CD4-positive, alpha-beta T cell (primary cell): ENCODE data around the gene RHBDF1. TPM values are rescaled to one million over a fixed set of nuclear protein-coding genes. Genes with fewer than 3 reads are reported as not detected.

Source experiments
- ATAC-seq: fragments of 200-7000 bp; cut with Tn5 transposase; one replicate; pipeline ENCODE4 v1.10.0; 2022; ENCODE audit warnings: mild to moderate bottlenecking; ENCODE audit not compliant: poor library complexity
- CTCF ChIA-PET: fragments of 350-600 bp; sonication (Branson Sonifier 250); formaldehyde crosslinking; loops from one replicate; lab custom pipeline; 2021; ENCODE audit warnings: antibody characterized with exemption, inconsistent platforms; lab: Charles Lee
- POLR2A ChIA-PET: fragments of 350-600 bp; sonication (Branson Sonifier 250); formaldehyde crosslinking; loops from one replicate; lab custom pipeline; 2021; ENCODE audit warnings: antibody characterized with exemption, inconsistent platforms; lab: Charles Lee
- DNase-seq, 14 experiments: peaks; one replicate each; pipeline ENCODE4 v3.0.0-alpha.2; 2013 to 2020; ENCODE audit warnings: mixed read lengths in 2 of 14
- H3K27ac ChIP-seq, 2 donors: one replicate each; pipeline versions ENCODE4 v1.5.1 to v1.7.0; 2013; ENCODE audit warnings: low read length in 2 of 2, low read depth in 1 of 2, mild to moderate bottlenecking in 1 of 2
- H3K27me3 ChIP-seq, 2 experiments: 1 replicate in 1 of 2; 2 replicates in 1 of 2; pipeline versions ENCODE4 v1.6.1 to v1.7.0; 2013; ENCODE audit warnings: low read length in 2 of 2, control low read depth in 1 of 2, mild to moderate bottlenecking in 1 of 2, moderate library complexity in 1 of 2; ENCODE audit not compliant: insufficient read depth in 2 of 2, control insufficient read depth in 1 of 2
- H3K36me3 ChIP-seq: one replicate; pipeline ENCODE4 v1.6.1; 2013; ENCODE audit warnings: low read length, control low read depth; ENCODE audit not compliant: insufficient read depth
- H3K4me1 ChIP-seq: one replicate; pipeline ENCODE4 v1.6.1; 2013; ENCODE audit warnings: low read length, control low read depth; ENCODE audit not compliant: insufficient read depth
- H3K4me3 ChIP-seq: one replicate; pipeline ENCODE4 v1.5.1; 2013; ENCODE audit warnings: mild to moderate bottlenecking, low read length, moderate library complexity
- H3K9me3 ChIP-seq, 2 experiments: 1 replicate in 1 of 2; 2 replicates in 1 of 2; pipeline versions ENCODE4 v1.6.1 to v1.7.0; 2013; ENCODE audit warnings: low read length in 2 of 2, mild to moderate bottlenecking in 2 of 2, control low read depth in 1 of 2, moderate library complexity in 1 of 2; ENCODE audit not compliant: control insufficient read depth in 1 of 2, insufficient read depth in 1 of 2
- H3K27ac Mint-ChIP-seq: one replicate; pipeline ENCODE4 v1.8.0; 2020; ENCODE audit warnings: mixed read lengths
- H3K27me3 Mint-ChIP-seq: one replicate; pipeline ENCODE4 v1.8.0; 2021; ENCODE audit warnings: mixed read lengths
- H3K36me3 Mint-ChIP-seq: one replicate; pipeline ENCODE4 v1.8.0; 2021; ENCODE audit warnings: low read depth, mixed read lengths
- H3K4me1 Mint-ChIP-seq: one replicate; pipeline ENCODE4 v1.8.0; 2021; ENCODE audit warnings: low read depth, mixed read lengths
- H3K4me3 Mint-ChIP-seq: one replicate; pipeline ENCODE4 v1.8.0; 2020; ENCODE audit warnings: mild to moderate bottlenecking, mixed read lengths
- H3K9me3 Mint-ChIP-seq: one replicate; pipeline ENCODE4 v1.8.0; 2020; ENCODE audit warnings: mixed read lengths
- CTCF ChIP-seq: fragments of 200-600 bp; IDR thresholded peaks from one replicate; pipeline ENCODE4 v1.8.0; 2022; ENCODE audit warnings: antibody characterized with exemption, mild to moderate bottlenecking
- intact Hi-C, 2 experiments: fragments of 100-400 bp; cut with DNase I in 1 of 2; cut with micrococcal nuclease in 1 of 2; formaldehyde crosslinking; loops; one replicate each; pipeline versions ENCODE4 v1.15.1 to v1.9.0; 2023 to 2025; cut with DNase I, micrococcal nuclease
- total RNA-seq, 174 experiments: library from RNA in 2 of 174; stranded (reverse) in 2 of 174; gene quantifications; one replicate each; pipeline ENCODE4 v1.2.3 and lab custom pipeline; 2021 to 2026

The RHBDF1 gene
- total RNA-seq, 2 experiments from 2014 or later: 0.33 to 0.34 TPM

DNA sequence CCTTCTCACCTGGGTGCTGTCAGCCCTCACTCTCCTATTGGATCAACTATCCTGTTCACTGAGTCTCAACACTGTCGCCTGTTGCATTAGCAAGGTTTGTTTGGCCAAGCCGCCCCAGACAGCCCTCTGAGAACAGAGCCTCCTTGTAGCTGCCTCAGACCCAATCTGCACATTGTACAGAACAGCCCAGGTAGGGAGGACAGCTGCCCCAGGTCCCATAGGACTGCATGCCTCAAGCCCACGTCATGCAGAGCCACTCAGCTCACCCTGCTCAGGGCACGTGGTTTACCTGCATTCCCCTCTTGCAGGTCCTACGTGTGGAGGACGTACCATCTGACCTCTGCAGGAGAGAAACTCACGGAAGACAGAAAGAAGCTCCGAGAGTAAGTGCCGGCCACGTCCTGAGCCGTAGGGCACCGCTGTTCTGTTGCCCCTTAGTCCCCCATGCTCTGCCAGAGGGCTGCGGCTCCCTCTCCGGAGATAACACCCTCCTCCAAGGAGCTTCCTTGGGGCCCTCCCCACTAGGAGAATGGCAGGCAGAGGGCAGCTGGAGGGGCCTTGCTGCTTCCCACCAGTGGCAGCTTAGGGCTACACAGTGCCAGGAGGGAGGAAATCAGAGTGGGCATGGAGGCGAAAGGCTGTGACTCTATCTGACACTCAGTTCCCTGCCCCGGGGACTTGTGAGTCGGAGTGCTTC, 16.1 kb downstream of the RHBDF1 start:
- ChIA-PET POLR2A (no interaction called here), CTCF (no interaction called here)
- Mint-ChIP-seq H3K4me3 (peak overlapping the region; percentile 69), H3K9me3 (no peaks in the 10 kb centered on the region), H3K4me1 (peaks cover 23% of the 10 kb centered on the region), H3K27ac (no peak overlapping the region), H3K27me3 (no peaks in the 10 kb centered on the region), H3K36me3 (peaks cover 13% of the 10 kb centered on the region)
- no peak overlapping the region for H3K27ac ChIP-seq
- no peak for DNase-seq
- no peak for TF ChIP-seq CTCF
- H3K27me3 ChIP-seq: no peaks in the 10 kb centered on the region
- no peak for ATAC-seq
- peaks cover 24% of the 10 kb centered on the region for H3K4me1 ChIP-seq
- intact Hi-C loops: no loop called here
- H3K4me3 ChIP-seq: no peak overlapping the region
- H3K36me3 ChIP-seq: peaks cover 17% of the 10 kb centered on the region
- no peaks in the 10 kb centered on the region for H3K9me3 ChIP-seq

- intact Hi-C loops: loop anchor here in 1 of 2 experiments (2.0 kb wide), 1 partner anchor 23 kb away; the partner anchor contains the start of gene MPG
- ChIA-PET POLR2A (no interaction called here), CTCF (no interaction called here)
- H3K27ac Mint-ChIP-seq: no peak overlapping the region
- no peaks in the 10 kb centered on the region for H3K27me3 Mint-ChIP-seq
- no peaks in the 10 kb centered on the region for H3K9me3 ChIP-seq
- no peaks in the 10 kb centered on the region for H3K9me3 Mint-ChIP-seq
- H3K36me3 ChIP-seq: peaks cover 23% of the 10 kb centered on the region
- peaks cover 20% of the 10 kb centered on the region for H3K36me3 Mint-ChIP-seq
- H3K27ac ChIP-seq: no peak overlapping the region
- DNase-seq: no peak
- no peaks in the 10 kb centered on the region for H3K27me3 ChIP-seq
- TF ChIP-seq CTCF: no peak
- peaks cover 30% of the 10 kb centered on the region for H3K4me1 Mint-ChIP-seq
- H3K4me3 ChIP-seq: no peak overlapping the region
- peaks cover 31% of the 10 kb centered on the region for H3K4me1 ChIP-seq
- H3K4me3 Mint-ChIP-seq: peak overlapping the region; percentile 69
- ATAC-seq: no peak
Observed at GRCh38 chr16:55571-56136, 16.8 kb downstream of the RHBDF1 start.

GRCh38 chr16:54237-54581, 18.2 kb downstream of the RHBDF1 start:
- Mint-ChIP-seq H3K27me3 (no peaks in the 10 kb centered on the region), H3K36me3 (peaks cover 29% of the 10 kb centered on the region), H3K9me3 (no peaks in the 10 kb centered on the region), H3K4me3 (peak overlapping the region; percentile 94), H3K27ac (no peak overlapping the region), H3K4me1 (peaks cover 32% of the 10 kb centered on the region)
- ChIA-PET POLR2A (no interaction called here), CTCF (interaction anchor here (2.2 kb wide), 1 partner anchor 42 kb away, joined by 21 read pairs; no protein-coding TSS in a partner anchor)
- Histone ChIP-seq H3K36me3 (peaks cover 29% of the 10 kb centered on the region), H3K4me3 (peak overlapping the region; percentile 86), H3K9me3 (no peaks in the 10 kb centered on the region), H3K27ac (no peak overlapping the region), H3K27me3 (no peaks in the 10 kb centered on the region), H3K4me1 (peaks cover 33% of the 10 kb centered on the region)
- DNase-seq: no peak
- no peak for ATAC-seq
- intact Hi-C loops: loop anchor here in 1 of 2 experiments (2.0 kb wide), 1 partner anchor 25 kb away; the partner anchor contains the start of gene MPG
- TF ChIP-seq CTCF: no peak
